WI38 (cell line): Measurements from ENCODE around the gene PLEKHF1.
"Not testable (repeated sequence)": the region's sequence is repeated elsewhere in the genome, so short reads cannot be mapped to it uniquely, and the experiment has no call there.

Source experiments
- H3K4me3 ChIP-seq: 2 replicates; pipeline ENCODE4 v1.5.1; 2011; ENCODE audit warnings: low read depth, mild to moderate bottlenecking, control low read depth, low read length
- CTCF ChIP-seq: IDR thresholded peaks from 2 replicates; pipeline ENCODE4 v1.5.1; 2012; ENCODE audit warnings: low read depth, mild to moderate bottlenecking, control low read depth, low read length

Gene PLEKHF1

GRCh38 chr19:29620931-29621351 lies 44.3 kb upstream of the PLEKHF1 start:
- no peak overlapping the region for H3K4me3 ChIP-seq
- TF ChIP-seq CTCF, result no peak

- no peak overlapping the region for H3K4me3 ChIP-seq
- TF ChIP-seq CTCF, result no peak
Measured at GRCh38 chr19:29622166-29623070, 42.8 kb upstream of the PLEKHF1 start.

- no peak overlapping the region for H3K4me3 ChIP-seq
- TF ChIP-seq CTCF, result no peak
Measured at GRCh38 chr19:29623726-29624488, 41.4 kb upstream of the PLEKHF1 start.

- H3K4me3 ChIP-seq, result no peak overlapping the region
- no peak for TF ChIP-seq CTCF
Measured at GRCh38 chr19:29624489-29625185, 40.6 kb upstream of the PLEKHF1 start.

GRCh38 chr19:29625186-29625651 lies 40.0 kb upstream of the PLEKHF1 start:
- no peak overlapping the region for H3K4me3 ChIP-seq
- TF ChIP-seq CTCF, result no peak

- H3K4me3 ChIP-seq, result no peak overlapping the region
- no peak for TF ChIP-seq CTCF
Measured at GRCh38 chr19:29626386-29626785, 38.9 kb upstream of the PLEKHF1 start.

GRCh38 chr19:29626832-29627231 lies 38.4 kb upstream of the PLEKHF1 start:
- not testable (repeated sequence) for H3K4me3 ChIP-seq
